HG03558 (cell line): Measurements from ENCODE around the gene CPN2.

Experiments
- ATAC-seq: cut with Tn5 transposase; IDR thresholded peaks from one replicate; pipeline ENCODE4 v1.9.1; 2021; ENCODE audit warnings: moderate number of reproducible peaks; ENCODE audit not compliant: unreplicated experiment; ENCODE audit errors: extremely low read depth

The CPN2 gene

DNA sequence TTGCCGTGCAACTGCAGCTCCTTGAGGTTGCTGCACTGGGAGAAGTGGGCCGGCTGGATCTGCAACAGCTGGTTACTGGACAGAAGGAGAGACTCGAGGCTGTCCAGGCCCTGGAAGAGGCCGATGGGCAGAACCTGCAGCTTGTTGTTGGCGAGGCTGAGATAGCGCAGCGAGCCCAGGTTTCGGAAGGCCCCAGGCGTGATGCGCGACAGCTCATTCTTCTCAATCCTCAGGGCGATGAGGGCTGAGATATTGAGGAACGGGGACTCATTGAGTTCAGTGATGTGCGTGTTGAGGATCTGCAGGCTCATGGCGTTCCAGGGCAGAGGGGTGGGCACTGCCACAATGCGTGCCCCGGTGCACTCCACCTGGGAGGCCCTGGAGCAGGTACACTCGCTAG, 9.4 kb upstream of the CPN2 start:
- ATAC-seq, result no peak

DNA sequence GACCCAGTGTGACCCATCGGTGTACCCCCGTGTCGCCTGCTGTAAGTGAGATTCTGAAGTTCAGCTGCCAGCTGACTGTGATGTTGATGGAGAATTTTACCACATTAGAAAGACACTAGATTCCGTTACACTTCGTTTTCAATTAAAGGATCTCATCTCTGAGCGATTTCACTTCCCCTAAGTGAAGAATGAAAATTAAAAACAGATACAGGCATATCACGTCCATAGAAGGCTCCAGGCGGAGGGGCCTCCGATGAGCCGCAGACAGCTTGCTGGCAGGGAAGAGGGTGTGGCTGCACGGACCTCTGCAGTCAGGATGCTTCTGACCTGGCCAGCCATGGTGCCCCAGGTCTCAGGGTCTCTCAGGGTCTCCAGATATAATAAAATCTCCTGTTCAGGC, 6.6 kb upstream of the CPN2 start:
- no peak for ATAC-seq

DNA sequence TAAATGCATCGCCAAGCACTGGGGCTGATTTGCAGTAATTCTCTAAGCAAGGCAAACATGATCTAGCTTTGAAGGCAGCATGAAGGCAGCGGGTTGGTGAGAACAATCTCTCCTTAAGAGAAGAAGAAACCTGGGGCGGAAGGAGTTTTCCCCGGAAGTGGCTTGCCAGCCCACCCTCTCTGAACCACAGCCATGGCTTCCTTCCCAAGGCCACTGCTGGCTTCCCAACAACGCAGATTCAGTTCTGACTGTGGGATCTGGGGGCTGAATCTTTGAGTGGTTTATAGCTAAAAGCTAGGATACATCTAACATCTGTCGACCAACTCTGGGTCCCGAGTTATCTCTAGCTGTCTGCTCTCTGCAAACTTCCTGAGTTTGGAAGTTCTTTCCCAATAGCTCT, 4.3 kb upstream of the CPN2 start:
- no peak for ATAC-seq

DNA sequence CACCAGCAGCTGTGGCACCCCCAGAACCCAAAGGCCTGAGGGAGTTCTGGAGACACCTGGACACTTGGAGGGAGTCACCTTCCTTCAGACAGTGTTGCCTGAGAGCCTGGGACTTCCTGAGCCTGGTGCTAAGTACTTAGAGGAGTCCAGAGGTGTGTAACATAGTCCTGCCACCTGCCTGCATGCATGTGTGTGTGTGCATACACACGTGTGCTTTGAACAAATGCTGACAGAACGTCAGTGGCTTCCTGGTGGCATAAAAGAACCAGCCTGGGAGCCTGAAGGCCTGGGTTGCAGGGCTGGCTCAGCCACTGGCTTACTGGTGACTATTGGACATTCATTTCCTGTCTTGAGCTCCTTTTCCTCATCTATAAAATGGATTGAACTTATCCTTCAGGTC, 3.2 kb upstream of the CPN2 start:
- no peak for ATAC-seq

DNA sequence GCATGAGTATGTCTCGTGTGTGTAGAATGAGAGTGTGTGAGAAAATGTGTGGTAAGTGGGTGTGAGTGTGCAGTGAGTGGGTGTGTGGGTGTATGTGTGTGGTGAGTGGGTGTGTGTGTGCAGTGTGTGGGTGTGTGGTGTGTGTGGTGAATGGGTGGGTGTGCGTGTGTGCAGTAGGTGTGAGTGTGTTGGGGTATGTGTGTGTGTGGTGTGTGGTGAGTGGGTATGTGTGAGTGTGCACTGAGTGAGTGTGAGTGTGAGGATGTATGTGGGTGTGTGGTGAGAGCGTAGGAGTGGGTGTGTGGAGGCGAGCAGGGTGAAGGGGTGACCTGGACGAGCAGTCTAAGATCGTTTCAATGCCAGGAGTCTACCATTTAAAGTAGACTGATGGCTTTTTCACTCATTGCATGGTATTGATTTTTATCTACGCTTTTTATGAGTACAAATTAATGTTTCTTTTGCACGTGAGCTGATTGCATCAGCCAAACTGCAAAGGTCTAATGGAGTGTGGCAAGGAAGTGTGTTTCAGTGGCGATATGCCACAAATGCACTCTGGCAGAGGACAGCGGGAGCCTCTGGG, 1.6 kb upstream of the CPN2 start:
- no peak for ATAC-seq

DNA sequence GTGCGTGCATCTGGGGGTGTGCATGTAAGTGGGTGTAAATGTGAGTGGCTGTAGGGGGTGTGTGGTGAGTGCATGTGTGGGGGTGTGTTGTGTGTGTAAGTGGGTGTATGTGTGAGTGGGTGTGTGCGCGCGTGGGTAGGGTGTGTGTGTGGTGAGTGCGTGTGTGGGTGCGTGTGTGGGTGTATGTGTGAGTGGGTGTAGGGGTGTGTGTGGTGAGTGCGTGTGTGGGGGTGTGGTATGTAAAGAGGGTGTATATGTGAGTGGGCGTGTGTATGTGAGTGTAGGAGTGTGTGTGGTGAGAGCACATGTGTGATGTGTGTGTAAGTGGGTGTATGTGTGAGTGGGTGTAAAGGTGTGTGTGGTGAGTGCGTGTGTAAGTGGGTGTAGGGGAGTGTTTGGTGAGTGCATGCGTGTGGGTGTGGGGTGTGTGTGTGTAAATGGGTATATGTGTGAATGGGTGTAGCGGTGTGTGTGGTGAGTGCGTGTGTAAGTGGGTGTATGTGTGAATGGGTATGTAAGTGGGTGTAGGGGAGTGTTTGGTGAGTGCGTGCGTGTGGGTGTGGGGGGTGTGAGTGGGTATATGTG, 916 bp upstream of the CPN2 start:
- no peak for ATAC-seq

DNA sequence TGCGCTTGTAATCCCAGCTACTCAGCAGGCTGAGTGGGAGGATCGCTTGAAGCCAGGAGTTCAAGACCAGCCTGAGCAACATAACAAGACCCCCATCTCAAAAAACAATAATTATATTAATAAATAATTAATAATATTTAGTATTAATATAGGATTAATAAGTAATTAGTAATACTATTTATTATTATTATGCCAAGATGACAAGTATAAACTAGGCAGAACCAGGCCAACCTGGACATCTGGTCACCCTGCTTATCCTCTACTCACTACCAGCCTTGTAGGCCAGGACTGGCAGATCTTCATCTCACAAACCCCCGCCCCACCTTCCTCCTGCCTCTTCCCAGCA, 429 bp downstream of the CPN2 start:
- ATAC-seq, result no peak

DNA sequence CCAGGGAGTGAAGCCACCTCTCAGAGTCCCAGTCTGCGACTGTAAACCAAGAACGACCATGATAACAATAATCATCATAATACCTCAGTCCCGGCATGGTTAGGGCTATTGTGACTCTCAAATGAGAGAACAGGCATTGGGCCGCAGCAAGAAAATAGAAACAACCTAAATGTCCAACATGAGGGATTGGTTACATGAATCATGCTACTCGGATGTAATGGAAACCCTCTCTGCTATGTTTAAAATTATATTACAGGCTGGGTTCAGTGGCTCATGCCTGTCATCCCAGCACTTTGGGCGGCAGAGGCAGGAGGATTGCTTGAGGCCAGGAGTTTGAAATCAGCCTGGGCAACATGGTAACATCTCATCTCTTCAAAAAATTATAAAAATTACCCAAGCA, 2.8 kb downstream of the CPN2 start:
- no peak for ATAC-seq

DNA sequence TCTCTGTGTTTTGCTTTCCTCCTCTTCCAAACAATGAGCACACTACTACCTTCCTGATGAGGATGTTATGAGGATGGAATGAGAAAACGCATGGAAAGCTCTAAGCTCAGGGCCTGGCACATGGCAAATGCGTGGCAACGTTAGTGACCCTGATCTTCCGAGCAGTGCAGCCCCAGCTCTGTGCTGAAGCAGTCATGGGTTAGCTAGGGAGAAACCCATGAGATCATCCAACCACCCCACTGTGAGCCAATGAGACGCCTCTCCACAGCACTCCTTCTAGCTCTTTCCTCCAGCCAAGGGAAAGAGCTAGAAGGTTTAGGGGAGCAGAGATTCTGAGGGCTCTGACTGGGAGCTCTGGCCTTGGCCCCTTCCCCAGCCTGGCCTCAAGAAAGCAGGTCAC, 4.5 kb downstream of the CPN2 start:
- ATAC-seq, result no peak

DNA sequence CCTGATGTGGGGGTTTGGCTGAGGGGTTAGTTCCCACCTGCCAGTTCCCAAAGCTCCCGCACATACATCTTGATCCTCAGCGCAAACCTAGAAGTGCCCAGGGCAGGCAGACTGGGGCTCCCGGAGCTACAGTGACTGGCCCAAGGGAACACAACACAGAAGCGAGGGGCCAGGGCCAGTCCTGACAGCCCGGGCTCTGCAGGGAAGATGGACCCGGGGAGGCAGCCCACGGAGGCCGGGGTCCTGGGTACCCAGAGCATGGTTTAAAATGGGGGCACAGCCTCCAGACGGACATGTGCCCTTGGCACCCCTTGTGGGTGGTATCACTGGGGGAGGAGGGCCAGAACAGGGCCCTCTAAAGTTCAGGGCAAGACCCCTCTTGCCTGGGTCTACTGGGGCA, 5.1 kb downstream of the CPN2 start:
- ATAC-seq, result no peak

DNA sequence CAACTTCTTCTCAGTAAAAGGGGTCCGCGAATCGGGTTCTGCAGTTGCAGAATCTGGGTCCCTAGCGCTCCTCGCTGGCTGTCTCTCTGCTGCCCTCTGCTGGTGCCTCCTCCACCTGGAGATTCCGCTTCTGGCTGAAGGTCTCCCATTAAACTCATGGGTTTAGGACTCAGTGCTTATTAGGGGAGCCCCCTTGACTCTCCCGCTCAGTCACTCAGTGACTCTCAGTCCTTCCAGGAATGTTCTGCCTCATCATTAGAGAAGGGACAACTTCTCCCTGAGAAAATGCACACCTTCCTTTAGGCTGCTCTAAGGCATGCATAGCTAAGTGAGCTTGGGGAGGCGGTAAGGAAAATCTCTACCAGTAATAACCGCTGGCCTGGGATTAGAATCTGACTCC, 7.1 kb downstream of the CPN2 start:
- no peak for ATAC-seq

DNA sequence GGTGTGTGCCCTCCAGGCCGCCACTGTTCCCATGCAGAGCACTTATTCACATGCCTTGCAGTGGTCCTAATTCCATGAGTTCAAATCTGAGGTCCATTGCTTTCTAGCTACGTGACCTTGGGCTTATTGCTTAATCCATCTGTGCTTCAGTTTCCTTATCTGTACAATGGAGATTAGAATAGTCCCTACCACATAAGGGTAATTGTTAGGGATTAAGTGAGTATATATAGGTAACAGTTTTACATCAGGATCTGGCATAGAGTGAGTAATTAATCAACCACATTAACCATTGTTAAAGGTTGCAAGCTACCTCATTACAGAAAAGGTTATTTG, 7.6 kb downstream of the CPN2 start:
- ATAC-seq, result no peak

DNA sequence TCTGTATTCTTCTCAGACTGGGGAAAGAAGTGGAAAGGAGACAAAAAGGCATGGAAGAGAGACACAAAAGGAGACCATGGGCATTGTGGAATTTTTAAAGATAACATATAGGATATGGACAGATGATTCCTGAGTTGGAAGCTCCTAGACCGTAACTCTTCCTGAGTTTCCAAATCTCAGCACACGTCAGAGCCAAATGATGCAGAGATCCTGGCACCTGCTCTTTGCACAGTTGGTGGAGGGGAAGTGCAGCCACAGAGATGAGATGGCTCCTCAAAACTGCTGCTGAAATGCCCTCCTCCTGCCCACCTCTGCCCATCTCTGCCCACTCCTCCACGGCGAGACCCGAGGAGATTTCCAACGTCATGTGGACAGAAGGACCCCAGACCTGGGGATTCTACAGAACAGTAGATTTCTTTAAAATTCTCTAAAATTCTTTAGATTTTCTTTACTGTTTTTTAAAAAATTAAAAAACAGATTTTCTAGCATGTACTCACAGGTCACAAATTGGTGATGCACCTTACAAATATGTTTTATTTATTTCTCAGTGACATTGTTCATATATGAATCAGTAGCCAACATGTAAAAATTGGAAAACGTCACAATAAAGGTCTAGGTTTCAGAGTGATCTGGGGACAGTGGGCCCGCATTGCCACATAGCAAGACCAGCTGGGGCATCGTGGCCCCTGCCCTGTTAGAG, 8.1 kb downstream of the CPN2 start:
- no peak for ATAC-seq

DNA sequence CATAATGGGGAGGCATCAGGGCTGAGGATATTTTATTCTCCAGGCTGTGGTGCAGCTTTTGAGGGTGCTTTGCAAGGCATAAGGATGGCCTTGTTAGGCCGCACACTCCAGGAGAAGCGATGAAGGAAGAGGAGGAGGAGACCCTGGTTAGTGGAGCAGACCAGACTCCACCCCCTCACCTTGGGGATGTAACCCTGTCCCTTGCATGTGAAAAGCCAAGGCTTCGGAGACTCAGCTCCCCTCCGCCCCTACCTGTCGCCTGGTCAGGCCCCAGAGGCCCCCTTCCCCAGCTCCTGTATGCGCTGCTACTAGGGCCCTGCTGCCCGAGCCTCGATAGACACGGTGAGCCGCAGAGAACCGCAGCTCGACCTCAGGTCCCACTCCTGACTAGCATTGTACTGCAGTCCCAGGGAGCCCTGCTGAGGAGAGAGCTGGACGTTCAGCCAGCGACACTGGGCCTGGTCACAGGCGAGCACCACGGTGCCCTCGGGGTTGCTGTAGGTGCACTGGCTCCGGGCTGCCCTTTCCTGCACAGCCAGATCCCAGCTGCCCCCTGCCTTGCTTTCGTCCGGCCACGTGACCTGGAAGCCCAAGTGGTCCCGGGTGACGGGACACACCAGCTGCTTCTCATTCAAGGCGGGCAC, 10.2 kb downstream of the CPN2 start:
- ATAC-seq, result no peak

DNA sequence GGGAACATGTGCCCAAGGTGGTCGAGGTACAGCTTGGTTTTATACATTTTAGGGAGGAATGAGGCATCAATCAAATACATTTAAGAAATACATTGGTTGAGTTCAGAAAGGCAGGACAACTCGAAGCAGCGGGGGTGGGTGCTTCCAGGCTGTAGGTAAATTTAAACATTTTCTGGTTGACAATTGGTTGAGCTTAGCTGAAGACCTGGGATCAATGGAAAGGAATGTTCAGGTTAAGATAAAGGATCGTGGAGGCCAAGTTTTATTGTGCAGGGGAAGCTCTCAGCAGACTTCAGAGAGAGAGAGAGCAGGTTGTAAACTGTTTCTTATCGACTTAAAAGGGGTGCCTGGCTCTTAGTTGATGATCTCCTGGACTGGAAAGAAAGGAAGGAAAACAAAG, 11.3 kb downstream of the CPN2 start:
- no peak for ATAC-seq

DNA sequence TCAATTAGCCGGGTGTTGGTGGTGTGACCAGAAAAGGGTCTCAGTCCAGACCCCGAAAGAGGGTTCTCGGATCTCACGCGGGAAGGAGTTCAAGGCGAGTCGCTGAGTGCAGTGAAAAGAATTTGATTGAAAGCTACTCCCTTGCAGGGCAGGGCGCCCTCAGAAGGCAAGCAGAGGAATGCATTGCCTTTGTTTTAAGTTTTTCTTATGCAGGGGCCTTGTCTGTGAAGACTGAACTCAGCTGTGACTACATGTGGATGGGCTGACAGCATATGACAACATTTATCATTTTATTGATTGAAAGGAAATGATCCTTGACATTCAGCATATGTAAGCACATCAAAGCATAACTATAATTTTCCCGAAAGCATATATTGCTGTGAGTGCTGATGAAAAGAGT, 11.8 kb downstream of the CPN2 start:
- no peak for ATAC-seq

DNA sequence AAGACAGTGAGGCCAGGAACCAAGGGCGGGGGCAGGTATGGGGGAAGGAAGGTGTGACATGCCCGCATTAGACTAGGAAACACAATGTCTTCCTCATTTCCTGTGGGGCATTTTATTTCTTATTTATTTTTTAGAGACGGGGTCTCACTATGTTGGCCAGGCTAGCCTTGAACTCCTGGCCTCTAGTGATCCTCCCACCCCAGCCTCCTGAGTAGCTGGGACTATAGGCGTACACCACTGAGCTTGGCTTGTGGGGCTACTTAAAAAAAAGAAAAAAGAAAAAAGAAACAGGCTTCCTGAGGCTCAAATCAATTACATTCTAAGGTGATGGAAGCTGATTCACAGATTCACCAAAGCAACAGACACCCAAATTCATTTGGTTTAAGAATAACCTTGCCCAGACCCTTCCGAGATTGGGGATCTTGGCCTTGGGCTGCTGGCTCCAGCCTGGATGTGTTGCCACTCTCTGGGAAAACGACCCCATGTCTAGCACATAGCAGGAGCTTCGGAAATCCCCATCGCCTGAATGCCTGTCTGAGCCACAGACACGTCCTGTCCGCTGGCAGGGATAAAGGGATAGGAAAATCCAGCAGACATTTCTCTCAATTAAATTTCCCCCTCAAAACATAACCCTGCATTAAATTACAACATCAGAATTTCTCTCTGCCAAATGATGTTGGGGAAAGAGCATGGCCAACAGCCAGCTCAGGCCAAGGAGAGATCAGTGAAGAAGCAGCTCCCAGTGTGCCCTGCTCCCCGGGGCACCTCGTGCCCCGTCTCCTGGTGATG, 13.0 kb downstream of the CPN2 start:
- ATAC-seq, result no peak

DNA sequence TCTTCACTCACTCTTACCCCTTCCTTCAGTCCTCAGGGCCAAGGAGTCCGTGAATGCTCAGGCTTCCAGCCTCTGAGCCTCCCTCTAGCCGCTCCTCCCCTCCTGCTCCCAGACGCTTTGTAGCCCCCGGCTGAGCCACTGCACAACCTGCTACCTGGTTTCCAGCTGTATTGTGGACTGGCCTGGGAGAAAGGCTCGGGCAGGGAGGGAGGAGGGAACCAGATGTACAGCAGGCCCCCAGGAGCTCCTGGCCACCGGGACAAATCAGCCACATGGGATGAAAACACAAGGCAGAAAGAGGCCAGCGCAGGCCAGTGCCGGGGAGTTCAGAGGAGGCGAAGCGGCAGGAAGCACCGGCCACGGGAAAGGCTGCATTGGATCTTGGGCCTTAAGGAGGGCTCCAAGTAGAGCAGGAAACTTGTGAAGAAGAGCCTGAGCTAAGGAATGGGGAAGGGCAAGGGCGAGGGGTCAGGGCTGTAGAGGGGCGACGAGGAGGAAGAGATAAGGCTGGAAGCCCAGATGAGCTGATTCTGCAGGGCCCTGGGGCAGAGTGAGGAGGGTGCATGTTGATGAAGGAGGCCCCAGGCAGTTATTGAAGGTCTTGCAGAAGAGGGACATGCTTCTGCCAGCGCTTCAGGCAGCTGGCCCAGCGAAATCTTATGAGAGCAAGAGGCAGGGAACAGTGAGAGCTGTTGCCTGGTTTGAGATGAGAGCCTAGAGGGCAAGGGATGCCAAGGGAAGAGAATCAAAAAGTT, 14.3 kb downstream of the CPN2 start:
- no peak for ATAC-seq

DNA sequence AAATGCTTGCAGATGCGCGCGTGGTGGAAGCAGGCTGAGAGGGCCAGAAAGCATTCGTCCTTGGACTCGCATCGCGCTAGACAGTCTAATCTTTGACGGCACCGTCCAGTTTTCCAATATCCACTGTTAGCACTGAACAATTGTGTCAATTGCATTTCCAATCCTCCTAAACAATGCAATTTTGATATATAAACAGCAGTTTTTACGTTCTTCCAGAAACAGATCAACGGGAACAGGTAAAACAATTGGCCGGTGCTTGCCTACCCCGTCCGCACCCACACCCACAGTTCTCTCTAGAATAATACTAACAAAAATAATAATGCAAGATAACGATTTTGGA, 17.2 kb downstream of the CPN2 start:
- ATAC-seq, result no peak

DNA sequence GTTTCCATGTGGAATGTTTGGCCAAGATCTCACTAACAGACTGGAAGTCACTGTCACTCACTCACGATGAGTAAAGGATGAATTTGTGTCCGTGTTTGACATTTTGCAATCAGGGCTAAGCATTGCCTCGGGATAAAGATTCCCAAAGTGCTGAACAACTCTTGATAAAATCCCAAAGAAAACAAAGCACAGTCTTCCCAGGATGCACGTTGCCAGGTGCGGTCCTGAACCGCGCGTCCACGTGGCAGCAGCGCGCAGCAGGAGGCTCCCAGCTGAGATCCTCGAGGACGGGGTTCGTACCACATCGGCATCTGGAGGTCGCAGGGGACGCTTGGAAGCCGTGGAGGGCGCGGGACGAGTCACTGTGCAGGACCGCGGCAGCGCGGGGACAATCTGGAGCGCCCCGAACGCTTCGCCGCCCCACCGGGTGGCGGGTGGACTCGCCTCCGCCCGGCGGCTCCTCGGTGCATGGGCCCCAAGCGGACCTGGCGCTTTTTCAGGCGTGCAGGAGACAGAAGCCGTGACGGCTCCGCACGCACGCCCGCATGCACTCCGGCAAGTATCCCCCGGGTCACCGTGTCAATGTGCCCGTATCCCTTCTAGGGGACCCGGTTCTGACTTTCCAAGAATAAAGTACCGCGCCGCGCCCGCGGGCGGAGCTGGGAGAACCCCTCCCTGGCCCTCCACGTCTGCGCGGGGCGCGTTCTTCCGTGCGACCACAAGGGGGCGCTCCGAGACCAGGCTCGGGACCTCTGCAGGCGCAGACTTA, 17.7 kb downstream of the CPN2 start:
- ATAC-seq, result peak; percentile 78
